K562 (cell line): Measurements from ENCODE around the gene ALB. TPM values are rescaled to one million over a fixed set of nuclear protein-coding genes. Genes with fewer than 3 reads are reported as not detected.

Source experiments
- ATAC-seq: fragments of 200-7000 bp; cut with Tn5 transposase; 3 replicates; pipeline ENCODE4 v1.9.1; 2020; ENCODE audit warnings: moderate library complexity
- BruUV-seq: library from RNA; stranded (reverse); fragments of 400-500 nt; replicated peaks from 2 replicates; lab custom pipeline; 2021; lab: Mats Ljungman, UMichigan
- CTCF ChIA-PET: fragments of 300-600 bp; formaldehyde crosslinking; extraction: SDS; loops from one replicate; lab custom pipeline; 2021; ENCODE audit warnings: low intra/inter-chr PET ratio; lab: Yijun Ruan, JAX
- POLR2A ChIA-PET: fragments of 300-600, 350-650 bp; sonication (Branson Sonifier 250); formaldehyde crosslinking; extraction: SDS; loops from one replicate; lab custom pipeline; 2021; ENCODE audit warnings: antibody characterized with exemption, inconsistent platforms; lab: Yijun Ruan, JAX
- DNase-seq, 4 experiments: peaks; one replicate each; pipeline versions ENCODE4 v3.0.0 to v3.0.0-alpha.2; 2011 to 2018; ENCODE audit warnings: low spot score in 3 of 4, mixed read lengths in 3 of 4; ENCODE audit errors: extremely low read depth in 1 of 4
- FAIRE-seq: peaks from 2 replicates; lab custom pipeline; 2011; peaks lifted over from hg19 to GRCh38; lab: Jason Lieb, UNC
- H2AFZ ChIP-seq: 2 replicates; pipeline ENCODE4 v1.6.0; 2011; ENCODE audit warnings: low read depth, low read length, control low read depth, inconsistent platforms
- H3K27ac ChIP-seq: fragments of 200-600 bp; 3 replicates; pipeline ENCODE4 v1.8.0; 2011; ENCODE audit warnings: low read depth, mild to moderate bottlenecking, control low read depth, inconsistent platforms, low read length, moderate library complexity, mixed read lengths; ENCODE audit errors: extremely low read depth
- H3K27me3 ChIP-seq, 2 experiments: fragments of 300-600 bp in 1 of 2; 2 replicates in 1 of 2; 3 replicates in 1 of 2; pipeline versions ENCODE4 v1.6.0 to v1.8.0; 2011; ENCODE audit warnings: inconsistent platforms in 2 of 2, low read length in 2 of 2, mild to moderate bottlenecking in 1 of 2, mixed read lengths in 1 of 2, moderate library complexity in 1 of 2; ENCODE audit not compliant: control insufficient read depth in 2 of 2, insufficient read depth in 2 of 2
- H3K36me3 ChIP-seq: fragments of 300-600 bp; 3 replicates; pipeline ENCODE4 v1.8.0; 2011; ENCODE audit warnings: mild to moderate bottlenecking, low read length, inconsistent platforms; ENCODE audit not compliant: control insufficient read depth, insufficient read depth
- H3K4me1 ChIP-seq, 2 experiments: fragments of 200-600 bp in 1 of 2; replicated peaks in 1 of 2; 2 replicates in 1 of 2; 3 replicates in 1 of 2; pipeline versions ENCODE4 v1.5.1 to v1.8.0; 2011; ENCODE audit warnings: inconsistent platforms in 2 of 2, low read length in 2 of 2, mild to moderate bottlenecking in 1 of 2, mixed read lengths in 1 of 2, moderate library complexity in 1 of 2; ENCODE audit not compliant: control insufficient read depth in 2 of 2, insufficient read depth in 2 of 2
- H3K4me2 ChIP-seq: 2 replicates; pipeline ENCODE4 v1.6.1; 2011; ENCODE audit warnings: low read length, control low read depth, inconsistent platforms, mixed read lengths; ENCODE audit not compliant: insufficient read depth
- H3K4me3 ChIP-seq: fragments of 200-600 bp; sonication (generic), shearing (Covaris generic); 2 replicates; pipeline ENCODE4 v1.5.1; 2016; ENCODE audit warnings: control low read depth, inconsistent platforms
- H3K79me2 ChIP-seq: fragments of 200-600 bp; 3 replicates; pipeline ENCODE4 v1.8.0; 2011; ENCODE audit warnings: low read length, inconsistent platforms; ENCODE audit not compliant: control insufficient read depth, insufficient read depth
- H3K9ac ChIP-seq, 2 experiments: 2 replicates each; pipeline versions ENCODE4 v1.6.0 to v1.6.1; 2011; ENCODE audit warnings: low read depth in 2 of 2, low read length in 2 of 2, control low read depth in 1 of 2, inconsistent platforms in 1 of 2, mild to moderate bottlenecking in 1 of 2, mixed read lengths in 1 of 2; ENCODE audit not compliant: insufficient read depth in 1 of 2
- H3K9me1 ChIP-seq: one replicate; pipeline ENCODE4 v1.6.0; 2011; ENCODE audit warnings: inconsistent platforms, mild to moderate bottlenecking, low read length, moderate library complexity; ENCODE audit not compliant: control insufficient read depth, insufficient read depth
- H3K9me3 ChIP-seq: replicated peaks from 2 replicates; pipeline ENCODE4 v1.5.1; 2011; ENCODE audit warnings: low read depth, low read length, inconsistent platforms; ENCODE audit not compliant: control insufficient read depth, insufficient read depth
- H4K20me1 ChIP-seq: replicated peaks from 2 replicates; pipeline ENCODE4 v1.6.1; 2011; ENCODE audit warnings: low read length, inconsistent platforms, mixed read lengths; ENCODE audit not compliant: control insufficient read depth, insufficient read depth
- KDM1A ChIP-seq, 2 experiments: fragments of 450-650 bp; IDR thresholded peaks; 2 replicates each; pipeline ENCODE4 v1.6.1; 2016; ENCODE audit warnings: mild to moderate bottlenecking in 2 of 2
- MLX ChIP-seq, 2 experiments: fragments of 450-650 bp in 1 of 2; sonication (generic) in 1 of 2; formaldehyde crosslinking; conservative IDR thresholded peaks; 2 replicates each; pipeline versions ENCODE4 v1.4.0 to v1.8.1; 2020 to 2022; ENCODE audit warnings: mild to moderate bottlenecking in 1 of 2, missing genetic modification reagents in 1 of 2
- NCOA1 ChIP-seq: fragments of 450-650 bp; IDR thresholded peaks from 2 replicates; pipeline ENCODE4 v1.6.1; 2016; ENCODE audit warnings: low read depth
- PTTG1 ChIP-seq: fragments of 450-650 bp; IDR thresholded peaks from 2 replicates; pipeline ENCODE4 v1.6.1; 2016; ENCODE audit warnings: low read depth, mild to moderate bottlenecking, missing genetic modification characterization, missing compliant biosample characterization
- RHOXF2B ChIP-seq: fragments of 250-450 bp; sonication (Bioruptor Pico); conservative IDR thresholded peaks from 2 replicates; pipeline ENCODE4 v1.5.1; 2021
- TGIF2 ChIP-seq: sonication (generic); formaldehyde crosslinking; IDR thresholded peaks from 2 replicates; pipeline ENCODE4 v1.8.1; 2022; ENCODE audit warnings: mild to moderate bottlenecking, missing genetic modification reagents, moderate library complexity
- ZFPM2 ChIP-seq: fragments of 250-450 bp; sonication (Bioruptor Pico); IDR thresholded peaks from 2 replicates; pipeline ENCODE4 v1.5.1; 2022; ENCODE audit warnings: mild to moderate bottlenecking
- ZNF408 ChIP-seq: fragments of 250-450 bp; sonication (Bioruptor Pico); IDR thresholded peaks from 2 replicates; pipeline ENCODE4 v1.4.0; 2020; ENCODE audit warnings: low read depth, mild to moderate bottlenecking, moderate library complexity
- WGBS: fragments of 100-300 bp; shearing (Covaris generic); methylation state at CpG from one replicate; pipeline ENCODE4 v1.1.6; 2016; ENCODE audit warnings: low coverage, mixed read lengths; ENCODE audit not compliant: insufficient coverage; ENCODE audit errors: missing lambda C conversion rate; 5-methylcytosine and 5-hydroxymethylcytosine counted together
- in situ Hi-C: fragments of 300-500 bp; cut with MboI; formaldehyde crosslinking; loops from 4 replicates; pipeline ENCODE4 v1.15.0; 2018; ENCODE audit warnings: inconsistent platforms, mixed read lengths
- intact Hi-C: fragments of 100-400 bp; cut with micrococcal nuclease; formaldehyde crosslinking; loops from 2 replicates; pipeline ENCODE4 v1.14.2; 2022
- polyA plus RNA-seq, 8 experiments: library from polyadenylated mRNA; depleted of rRNA in 4 of 8; stranded (reverse) in 5 of 8; unstranded in 3 of 8; fragments of >200 nt; fragmentation: Nextera tagmentation in 2 of 8; fragmentation: Illumina TruSeq in 1 of 8; extraction: Ambion mirVana in 2 of 8; extraction: Trizol in 1 of 8; gene quantifications; 2 replicates each; pipeline versions ENCODE4 v1.2.1 to v1.2.3, GENCODE V29; 2011 to 2014; ENCODE audit warnings: inconsistent platforms in 1 of 8, missing spikeins in 1 of 8
- total RNA-seq, 7 experiments: library from RNA; depleted of rRNA in 6 of 7; stranded (reverse); fragments of >200 nt in 6 of 7; fragmentation: Illumina TruSeq in 2 of 7; extraction: Trizol in 2 of 7; gene quantifications; 2 replicates each; pipeline versions ENCODE4 v1.2.1 to v1.2.3, GENCODE V29; 2011 to 2021; ENCODE audit warnings: low replicate concordance in 1 of 7

Gene ALB
- total and polyA plus RNA-seq, 9 of the 15 experiments (the other 6 are each of a cell fraction or from before 2014, with no cell fraction given), result 0.04 to 18.5 (median 0.20) TPM; not detected in 2

GRCh38 chr4:73411731-73412414 lies 7.8 kb downstream of the ALB start:
- in situ Hi-C loops, result no loop called here
- H3K4me3 ChIP-seq, result no peak overlapping the region
- TF ChIP-seq TGIF2, result no peak
- TF ChIP-seq NCOA1, result no peak
- no peak for TF ChIP-seq PTTG1 (tag)
- no peak for TF ChIP-seq ZNF408 (CRISPR knock-in tag)
- TF ChIP-seq ZFPM2 (CRISPR knock-in tag), result no peak
- TF ChIP-seq RHOXF2B (CRISPR knock-in tag), result no peak
- no peak for TF ChIP-seq KDM1A (IDR thresholded peaks at IDR 0.05)
- no peak for TF ChIP-seq MLX (CRISPR knock-in tag; conservative IDR thresholded peaks at IDR 0.05)
- ChIA-PET CTCF (no interaction called here), POLR2A (no interaction called here)
- H3K9me1 ChIP-seq, result no peaks in the 10 kb centered on the region
- H3K9me3 ChIP-seq, result no peaks in the 10 kb centered on the region
- BruUV-seq, result no TSS peak
- no peaks in the 10 kb centered on the region for H4K20me1 ChIP-seq
- H3K27me3 ChIP-seq, result no peaks in the 10 kb centered on the region
- no peak for FAIRE-seq
- intact Hi-C loops, result no loop called here
- H3K36me3 ChIP-seq, result no peaks in the 10 kb centered on the region
- H3K4me2 ChIP-seq, result no peak overlapping the region
- no peak overlapping the region for H3K9ac ChIP-seq
- DNase-seq, result no peak
- ATAC-seq, result no peak
- no peaks in the 10 kb centered on the region for H3K79me2 ChIP-seq
- H3K27ac ChIP-seq, result no peak overlapping the region
- no peak overlapping the region for H2AFZ ChIP-seq
- H3K4me1 ChIP-seq, result no peaks in the 10 kb centered on the region
- 28% methylated on average over 8 of the region's 8 CpGs for WGBS
